Mesendoderm (in vitro differentiated cells): ENCODE measurements around the gene SYTL5.

Source experiments
- DNase-seq: peaks from one replicate; pipeline ENCODE4 v3.0.0; 2013
- H2AK5ac ChIP-seq: 2 replicates; pipeline ENCODE4 v1.6.1; 2013; ENCODE audit warnings: low read length, inconsistent platforms
- H2BK120ac ChIP-seq: 2 replicates; pipeline ENCODE4 v1.6.1; 2013; ENCODE audit warnings: low read depth, mild to moderate bottlenecking, low read length, moderate library complexity, mixed read lengths
- H2BK15ac ChIP-seq: replicated peaks from 2 replicates; pipeline ENCODE4 v1.6.1; 2013; ENCODE audit warnings: low read depth, mild to moderate bottlenecking, moderate library complexity
- H2BK5ac ChIP-seq: 2 replicates; pipeline ENCODE4 v1.6.1; 2013; ENCODE audit warnings: low read length, inconsistent platforms
- H3K18ac ChIP-seq: 2 replicates; pipeline ENCODE4 v1.6.1; 2013; ENCODE audit warnings: mild to moderate bottlenecking, low read length, mixed read lengths
- H3K23ac ChIP-seq: one replicate; pipeline ENCODE4 v1.6.1; 2013; ENCODE audit warnings: low read length
- H3K27ac ChIP-seq: 2 replicates; pipeline ENCODE4 v1.5.1; 2013; ENCODE audit warnings: low read depth, mild to moderate bottlenecking, inconsistent platforms, low read length, moderate library complexity
- H3K27me3 ChIP-seq: 2 replicates; pipeline ENCODE4 v1.6.1; 2013; ENCODE audit warnings: low read length, control low read depth, mild to moderate bottlenecking, inconsistent platforms; ENCODE audit not compliant: insufficient read depth, poor library complexity
- H3K36me3 ChIP-seq: 2 replicates; pipeline ENCODE4 v1.6.1; 2013; ENCODE audit warnings: low read length, inconsistent platforms; ENCODE audit not compliant: control insufficient read depth, insufficient read depth
- H3K4ac ChIP-seq: one replicate; pipeline ENCODE4 v1.6.1; 2013; ENCODE audit warnings: low read depth, mild to moderate bottlenecking, low read length, moderate library complexity
- H3K4me1 ChIP-seq: 2 replicates; pipeline ENCODE4 v1.6.1; 2013; ENCODE audit warnings: low read depth, low read length, inconsistent platforms; ENCODE audit not compliant: control insufficient read depth
- H3K4me2 ChIP-seq: 2 replicates; pipeline ENCODE4 v1.6.1; 2013; ENCODE audit warnings: low read length
- H3K4me3 ChIP-seq: 2 replicates; pipeline ENCODE4 v1.5.1; 2013; ENCODE audit warnings: mild to moderate bottlenecking, low read length
- H3K56ac ChIP-seq: one replicate; pipeline ENCODE4 v1.6.1; 2013; ENCODE audit warnings: low read length
- H3K79me1 ChIP-seq: 2 replicates; pipeline ENCODE4 v1.6.1; 2013; ENCODE audit warnings: low read length, inconsistent platforms
- H3K79me2 ChIP-seq: 2 replicates; pipeline ENCODE4 v1.6.1; 2013; ENCODE audit warnings: mild to moderate bottlenecking, low read length; ENCODE audit not compliant: control insufficient read depth, insufficient read depth
- H3K9ac ChIP-seq: 2 replicates; pipeline ENCODE4 v1.6.1; 2013; ENCODE audit warnings: low read length, inconsistent platforms
- H4K5ac ChIP-seq: one replicate; pipeline ENCODE4 v1.6.1; 2013; ENCODE audit warnings: low read length
- H4K8ac ChIP-seq: one replicate; pipeline ENCODE4 v1.6.1; 2013; ENCODE audit warnings: low read depth, mild to moderate bottlenecking, control low read depth, low read length, moderate library complexity
- WGBS: extraction: QIAGEN DNeasy Blood & Tissue Kit; methylation state at CpG from one replicate; pipeline ENCODE4 v1.1.7; 2013; ENCODE audit warnings: low lambda C conversion rate, missing lambda C conversion rate; ENCODE audit not compliant: insufficient coverage; ENCODE audit errors: extremely low coverage; 5-methylcytosine and 5-hydroxymethylcytosine counted together

Gene SYTL5

GRCh38 chrX:38165023-38165422 lies 158.7 kb downstream of the SYTL5 start:
- Histone ChIP-seq H3K79me1 (no peaks in the 10 kb centered on the region), H3K27ac (no peak overlapping the region), H3K79me2 (no peaks in the 10 kb centered on the region), H2AK5ac (no peak overlapping the region), H3K4me2 (no peak overlapping the region), H3K36me3 (no peaks in the 10 kb centered on the region), H3K23ac (no peak overlapping the region), H3K56ac (no peak overlapping the region), H3K18ac (no peak overlapping the region), H3K4me1 (no peaks in the 10 kb centered on the region), H3K9ac (no peak overlapping the region), H2BK5ac (no peak overlapping the region), H3K4me3 (no peak overlapping the region), H3K27me3 (no peaks in the 10 kb centered on the region), H2BK15ac (no peak overlapping the region), H4K5ac (no peak overlapping the region), H2BK120ac (no peak overlapping the region), H4K8ac (no peak overlapping the region), H3K4ac (no peak overlapping the region)
- WGBS: no CpG with 5 or more reads among the region's 1 CpG
- no peak for DNase-seq

- H3K79me2 ChIP-seq: no peaks in the 10 kb centered on the region
- no peak overlapping the region for H3K27ac ChIP-seq
- H3K4me2 ChIP-seq: no peak overlapping the region
- H3K4me3 ChIP-seq: no peak overlapping the region
- no peaks in the 10 kb centered on the region for H3K27me3 ChIP-seq
- H3K36me3 ChIP-seq: no peaks in the 10 kb centered on the region
- H2BK15ac ChIP-seq: no peak overlapping the region
- no peaks in the 10 kb centered on the region for H3K4me1 ChIP-seq
- no peaks in the 10 kb centered on the region for H3K79me1 ChIP-seq
- no peak overlapping the region for H4K8ac ChIP-seq
- H3K18ac ChIP-seq: no peak overlapping the region
- no peak overlapping the region for H2BK120ac ChIP-seq
- H2AK5ac ChIP-seq: no peak overlapping the region
- no peak overlapping the region for H3K56ac ChIP-seq
- no peak overlapping the region for H2BK5ac ChIP-seq
- no peak overlapping the region for H3K9ac ChIP-seq
- peak; percentile 24 for DNase-seq
- H4K5ac ChIP-seq: no peak overlapping the region
- H3K4ac ChIP-seq: no peak overlapping the region
- no peak overlapping the region for H3K23ac ChIP-seq
- WGBS: no CpG with 5 or more reads among the region's 2 CpGs
Observed at GRCh38 chrX:38166478-38167083, 160.2 kb downstream of the SYTL5 start.

GRCh38 chrX:38170556-38170955 lies 164.2 kb downstream of the SYTL5 start:
- Histone ChIP-seq H3K27ac (no peak overlapping the region), H2BK5ac (no peak overlapping the region), H3K4me1 (no peaks in the 10 kb centered on the region), H3K56ac (no peak overlapping the region), H3K79me1 (no peaks in the 10 kb centered on the region), H3K4me2 (no peak overlapping the region), H3K36me3 (no peaks in the 10 kb centered on the region), H3K18ac (no peak overlapping the region), H3K9ac (no peak overlapping the region), H4K8ac (no peak overlapping the region), H3K4me3 (no peak overlapping the region), H3K79me2 (no peaks in the 10 kb centered on the region), H2BK15ac (no peak overlapping the region), H3K23ac (no peak overlapping the region), H2AK5ac (no peak overlapping the region), H3K27me3 (no peaks in the 10 kb centered on the region), H2BK120ac (no peak overlapping the region), H3K4ac (no peak overlapping the region), H4K5ac (no peak overlapping the region)
- DNase-seq: no peak
- no CpG with 5 or more reads among the region's 1 CpG for WGBS

GRCh38 chrX:38172596-38172995 lies 166.2 kb downstream of the SYTL5 start:
- Histone ChIP-seq H3K27me3 (no peaks in the 10 kb centered on the region), H3K4ac (no peak overlapping the region), H3K4me2 (no peak overlapping the region), H2BK15ac (no peak overlapping the region), H3K9ac (no peak overlapping the region), H2BK5ac (no peak overlapping the region), H3K4me3 (no peak overlapping the region), H3K56ac (no peak overlapping the region), H2BK120ac (no peak overlapping the region), H3K27ac (no peak overlapping the region), H3K79me1 (no peaks in the 10 kb centered on the region), H3K79me2 (no peaks in the 10 kb centered on the region), H3K18ac (no peak overlapping the region), H2AK5ac (no peak overlapping the region), H4K5ac (no peak overlapping the region), H3K23ac (no peak overlapping the region), H3K4me1 (no peaks in the 10 kb centered on the region), H4K8ac (no peak overlapping the region), H3K36me3 (no peaks in the 10 kb centered on the region)
- no CpG with 5 or more reads among the region's 3 CpGs for WGBS
- DNase-seq: no peak

GRCh38 chrX:38175139-38175538 lies 168.8 kb downstream of the SYTL5 start:
- H3K79me2 ChIP-seq: no peaks in the 10 kb centered on the region
- no peak overlapping the region for H3K4me2 ChIP-seq
- H3K23ac ChIP-seq: no peak overlapping the region
- no peak overlapping the region for H2AK5ac ChIP-seq
- no peak overlapping the region for H3K56ac ChIP-seq
- H3K27me3 ChIP-seq: no peaks in the 10 kb centered on the region
- no peak overlapping the region for H2BK15ac ChIP-seq
- H3K4me1 ChIP-seq: no peaks in the 10 kb centered on the region
- H3K18ac ChIP-seq: no peak overlapping the region
- H3K27ac ChIP-seq: no peak overlapping the region
- H4K5ac ChIP-seq: no peak overlapping the region
- peak; percentile 67 for DNase-seq
- H3K9ac ChIP-seq: no peak overlapping the region
- no peaks in the 10 kb centered on the region for H3K79me1 ChIP-seq
- H3K4ac ChIP-seq: no peak overlapping the region
- no peaks in the 10 kb centered on the region for H3K36me3 ChIP-seq
- no peak overlapping the region for H4K8ac ChIP-seq
- H2BK120ac ChIP-seq: no peak overlapping the region
- H2BK5ac ChIP-seq: no peak overlapping the region
- no CpG with 5 or more reads among the region's 3 CpGs for WGBS
- no peak overlapping the region for H3K4me3 ChIP-seq

- H3K56ac ChIP-seq: peak overlapping the region; percentile 42
- H2AK5ac ChIP-seq: no peak overlapping the region
- no peaks in the 10 kb centered on the region for H3K4me1 ChIP-seq
- no peak overlapping the region for H3K23ac ChIP-seq
- DNase-seq: no peak
- H3K27me3 ChIP-seq: no peaks in the 10 kb centered on the region
- H2BK5ac ChIP-seq: no peak overlapping the region
- no peak overlapping the region for H3K9ac ChIP-seq
- no peaks in the 10 kb centered on the region for H3K79me2 ChIP-seq
- H2BK15ac ChIP-seq: no peak overlapping the region
- no peak overlapping the region for H3K4ac ChIP-seq
- H3K4me3 ChIP-seq: no peak overlapping the region
- H3K4me2 ChIP-seq: no peak overlapping the region
- H4K8ac ChIP-seq: no peak overlapping the region
- H3K18ac ChIP-seq: no peak overlapping the region
- no peaks in the 10 kb centered on the region for H3K79me1 ChIP-seq
- no peak overlapping the region for H2BK120ac ChIP-seq
- no CpG with 5 or more reads among the region's 2 CpGs for WGBS
- no peak overlapping the region for H4K5ac ChIP-seq
- H3K36me3 ChIP-seq: no peaks in the 10 kb centered on the region
- H3K27ac ChIP-seq: no peak overlapping the region
Observed at GRCh38 chrX:38178396-38178795, 172.0 kb downstream of the SYTL5 start.
